ENCODE results near the gene AP1S2. TPM values are rescaled to one million over a fixed set of nuclear protein-coding genes. Genes with fewer than 3 reads are reported as not detected.
"Not testable (repeated sequence)": the region's sequence is repeated elsewhere in the genome, so short reads cannot be mapped to it uniquely, and the experiment has no call there.

The AP1S2 gene
- total RNA-seq = 18.9 TPM

- peak; percentile 92 to 96 (median 93) for DNase-seq (ENCODE audit: low read depth in 2 of 3, low spot score in 2 of 3)
These were observed at the start of gene AP1S2 for GRCh38 chrX:15854712-15855567. Gene AP1S2 (minus strand): TSS chrX:15854813. CDS start chrX:15852524, 2,289 bp downstream.

GRCh38 chrX:15903186-15903681 lies 48.6 kb upstream of the AP1S2 start:
- peak in 1 of 3 donors; percentile 10 for DNase-seq (ENCODE audit: low read depth in 2 of 3, low spot score in 2 of 3)

GRCh38 chrX:15895334-15895733 lies 40.7 kb upstream of the AP1S2 start:
- DNase-seq (ENCODE audit: low read depth in 2 of 3, low spot score in 2 of 3) = no peak

- DNase-seq (ENCODE audit: low read depth in 2 of 3, low spot score in 2 of 3) = no peak
These were observed 40.1 kb upstream of the AP1S2 start for GRCh38 chrX:15894724-15895123.

GRCh38 chrX:15890463-15890862 lies 35.9 kb upstream of the AP1S2 start:
- no peak for DNase-seq (ENCODE audit: low read depth in 2 of 3, low spot score in 2 of 3)

- no peak for DNase-seq (ENCODE audit: low read depth in 2 of 3, low spot score in 2 of 3)
These were observed 33.4 kb upstream of the AP1S2 start for GRCh38 chrX:15888062-15888461.

- no peak for DNase-seq (ENCODE audit: low read depth in 2 of 3, low spot score in 2 of 3)
These were observed 28.9 kb upstream of the AP1S2 start for GRCh38 chrX:15883540-15883863.

GRCh38 chrX:15882704-15883539 lies 28.3 kb upstream of the AP1S2 start:
- peak in 1 of 3 donors; percentile 7 for DNase-seq (ENCODE audit: low read depth in 2 of 3, low spot score in 2 of 3)

GRCh38 chrX:15881381-15881897 lies 26.8 kb upstream of the AP1S2 start:
- no peak for DNase-seq (ENCODE audit: low read depth in 2 of 3, low spot score in 2 of 3)

GRCh38 chrX:15877914-15878313 lies 23.3 kb upstream of the AP1S2 start:
- DNase-seq (ENCODE audit: low read depth in 2 of 3, low spot score in 2 of 3) = not testable (repeated sequence)

- DNase-seq (ENCODE audit: low read depth in 2 of 3, low spot score in 2 of 3) = no peak
These were observed 22.8 kb upstream of the AP1S2 start for GRCh38 chrX:15877380-15877779.

GRCh38 chrX:15874672-15875071 lies 20.1 kb upstream of the AP1S2 start:
- DNase-seq (ENCODE audit: low read depth in 2 of 3, low spot score in 2 of 3) = no peak

GRCh38 chrX:15873566-15873965 lies 19.0 kb upstream of the AP1S2 start:
- no peak for DNase-seq (ENCODE audit: low read depth in 2 of 3, low spot score in 2 of 3)

GRCh38 chrX:15870310-15870709 lies 15.7 kb upstream of the AP1S2 start:
- DNase-seq (ENCODE audit: low read depth in 2 of 3, low spot score in 2 of 3) = no peak

GRCh38 chrX:15869695-15870094 lies 15.1 kb upstream of the AP1S2 start:
- no peak for DNase-seq (ENCODE audit: low read depth in 2 of 3, low spot score in 2 of 3)

GRCh38 chrX:15866147-15866546 lies 11.5 kb upstream of the AP1S2 start:
- DNase-seq (ENCODE audit: low read depth in 2 of 3, low spot score in 2 of 3) = no peak

- no peak for DNase-seq (ENCODE audit: low read depth in 2 of 3, low spot score in 2 of 3)
These were observed 10.0 kb upstream of the AP1S2 start for GRCh38 chrX:15864629-15865028.

- no peak for DNase-seq (ENCODE audit: low read depth in 2 of 3, low spot score in 2 of 3)
These were observed 9.4 kb upstream of the AP1S2 start for GRCh38 chrX:15864023-15864422.

- DNase-seq (ENCODE audit: low read depth in 2 of 3, low spot score in 2 of 3) = no peak
These were observed 6.3 kb upstream of the AP1S2 start for GRCh38 chrX:15860921-15861320.

- no peak for DNase-seq (ENCODE audit: low read depth in 2 of 3, low spot score in 2 of 3)
These were observed 3.4 kb upstream of the AP1S2 start for GRCh38 chrX:15858051-15858450.

- no peak for DNase-seq (ENCODE audit: low read depth in 2 of 3, low spot score in 2 of 3)
These were observed 2.0 kb upstream of the AP1S2 start for GRCh38 chrX:15856636-15857035.
